ENCODE data around the gene PLEKHA5.
"Not testable (repeated sequence)": the region's sequence is repeated elsewhere in the genome, so short reads cannot be mapped to it uniquely, and the experiment has no call there.

PLEKHA5 gene

GRCh38 chr12:19351346-19351745 is 221.8 kb downstream of the PLEKHA5 start:
- DNase-seq = no peak

- no peak for DNase-seq
Observed at GRCh38 chr12:19369691-19370148, 240.2 kb downstream of the PLEKHA5 start.

- no peak for DNase-seq
Observed at GRCh38 chr12:19373586-19373985, 244.1 kb downstream of the PLEKHA5 start.

- DNase-seq = no peak
Observed at GRCh38 chr12:19375888-19376287, 246.4 kb downstream of the PLEKHA5 start.

- no peak for DNase-seq
Observed at GRCh38 chr12:19376691-19377090, 247.2 kb downstream of the PLEKHA5 start.

GRCh38 chr12:19382111-19382526 is 252.6 kb downstream of the PLEKHA5 start:
- peak; percentile 9 to 22 for DNase-seq

GRCh38 chr12:19382563-19382962 is 253.0 kb downstream of the PLEKHA5 start:
- no peak for DNase-seq

- no peak for DNase-seq
Observed at GRCh38 chr12:19387161-19387560, 257.6 kb downstream of the PLEKHA5 start.

GRCh38 chr12:19388131-19388549 is 258.6 kb downstream of the PLEKHA5 start:
- no peak for DNase-seq

GRCh38 chr12:19390051-19390598 is 260.6 kb downstream of the PLEKHA5 start:
- DNase-seq = no peak

GRCh38 chr12:19392644-19393043 is 263.1 kb downstream of the PLEKHA5 start:
- not testable (repeated sequence) for DNase-seq

- no peak for DNase-seq
Observed at GRCh38 chr12:19394385-19394784, 264.9 kb downstream of the PLEKHA5 start.

GRCh38 chr12:19397534-19397933 is 268.0 kb downstream of the PLEKHA5 start:
- DNase-seq = no peak

GRCh38 chr12:19398376-19399363 is 269.1 kb downstream of the PLEKHA5 start:
- peak in 1 of 2 donors; percentile 5 for DNase-seq

GRCh38 chr12:19400649-19401285 is 271.2 kb downstream of the PLEKHA5 start:
- DNase-seq = not testable (repeated sequence)

- DNase-seq = no peak
Observed at GRCh38 chr12:19402211-19402610, 272.7 kb downstream of the PLEKHA5 start.

GRCh38 chr12:19402743-19403431 is 273.4 kb downstream of the PLEKHA5 start:
- DNase-seq = no peak

GRCh38 chr12:19404242-19404880 is 274.8 kb downstream of the PLEKHA5 start:
- DNase-seq = no peak

- DNase-seq = no peak
Observed at GRCh38 chr12:19409376-19409775, 279.8 kb downstream of the PLEKHA5 start.

GRCh38 chr12:19410211-19410610 is 280.7 kb downstream of the PLEKHA5 start:
- no peak for DNase-seq

GRCh38 chr12:19410629-19411185 is 281.2 kb downstream of the PLEKHA5 start:
- DNase-seq = no peak
